Adrenal gland (tissue), 12 donors: ENCODE measurements around the gene SHE. TPM values are rescaled to one million over a fixed set of nuclear protein-coding genes. Genes with fewer than 3 reads are reported as not detected.
A peak's percentile ranks its signal among the peaks of the same experiment; 100 is the strongest.
"Not testable (repeated sequence)": the region's sequence is repeated elsewhere in the genome, so short reads cannot be mapped to it uniquely, and the experiment has no call there.

ENCODE experiments used
- DNase-seq, 7 donors: peaks; one replicate each; pipeline ENCODE4 v3.0.0-alpha.2; 2019 to 2020
- H3K27ac ChIP-seq, 5 donors: fragments of 200-600 bp; sonication (generic) in 4 of 5; 1 replicate in 3 of 5; 2 replicates in 2 of 5; pipeline versions ENCODE4 v1.5.1 to v1.8.0; 2016 to 2020; ENCODE audit warnings: mild to moderate bottlenecking in 1 of 5
- H3K27me3 ChIP-seq: fragments of 200-600 bp; 2 replicates; pipeline ENCODE4 v1.8.0; 2021
- H3K36me3 ChIP-seq, 2 donors: fragments of 200-600 bp; replicated peaks in 1 of 2; 1 replicate in 1 of 2; 2 replicates in 1 of 2; pipeline versions ENCODE4 v1.5.1 to v1.8.0; 2018 to 2022
- H3K4me1 ChIP-seq, 2 donors: fragments of 200-600 bp; replicated peaks in 1 of 2; 1 replicate in 1 of 2; 2 replicates in 1 of 2; pipeline versions ENCODE4 v1.5.1 to v1.8.0; 2018 to 2021
- H3K4me3 ChIP-seq, 4 donors: fragments of 200-600 bp; sonication (generic) in 3 of 4; one replicate each; pipeline ENCODE4 v1.5.1; 2016 to 2018
- H3K9me3 ChIP-seq, 3 donors: fragments of 200-600 bp; sonication (generic) in 1 of 3; replicated peaks in 1 of 3; 1 replicate in 2 of 3; 2 replicates in 1 of 3; pipeline versions ENCODE4 v1.5.1 to v1.8.0; 2016 to 2021
- POLR2A ChIP-seq, 2 donors: fragments of 450-650 bp; IDR thresholded peaks; one replicate each; pipeline ENCODE4 v1.6.1; 2017; ENCODE audit warnings: antibody characterized with exemption in 2 of 2, mild to moderate bottlenecking in 2 of 2, moderate library complexity in 1 of 2
- WGBS, 4 donors: extraction: QIAGEN DNeasy Blood & Tissue Kit in 2 of 4; methylation state at CpG; one replicate each; pipeline versions ENCODE4 v1.1.5 to v1.1.7; 2013 to 2017; 5-methylcytosine and 5-hydroxymethylcytosine counted together
- intact Hi-C, 2 donors: fragments of 100-400 bp; cut with DNase I; formaldehyde crosslinking; loops; one replicate each; pipeline versions ENCODE4 v1.14.1 to v1.15.0; 2022 to 2023
- polyA plus RNA-seq, 3 donors: library from polyadenylated mRNA; stranded (reverse); fragments of 200-250 nt in 2 of 3; fragments of 350-450 nt in 1 of 3; fragmentation: Illumina TruSeq in 1 of 3; extraction: RNeasy Lipid Tissue Mini Kit (QIAGEN cat#74804) in 1 of 3; gene quantifications; one replicate each; pipeline ENCODE4 v1.2.3, GENCODE V29; 2013 to 2014
- total RNA-seq, 9 donors: library from RNA; depleted of rRNA in 4 of 9; stranded (reverse); fragments of >200 nt in 4 of 9; fragments of 120-200 nt in 1 of 9; fragmentation: NEBNext Ultra II Directional in 1 of 9; extraction: Animal tissue kit (Norgen Biotek cat#: 25700) in 1 of 9; gene quantifications; one replicate each; pipeline versions ENCODE4 v1.1.0 to v1.2.4, GENCODE V29; 2013 to 2023
- TF ChIP-seq, protein P1 (sequence below), 6 experiments: fragments of 450-650 bp in 4 of 6; fragments of 200-600 bp in 2 of 6; sonication (generic) in 1 of 6; IDR thresholded peaks; 1 replicate in 5 of 6; 2 replicates in 1 of 6; pipeline versions ENCODE4 v1.5.1 to v1.8.0; 2016 to 2021; ENCODE audit warnings: antibody characterized with exemption in 6 of 6, mild to moderate bottlenecking in 2 of 6, moderate library complexity in 1 of 6
- donor health status: healthy with polysubstance abuse.
- donor health status: Bipolar disorder and iron deficiency.
- donor health status: DM: yes; HTN: yes; CAD: no.
- donor health status: DM: no; HTN: no; CAD: no.
- donor health status: DM: no; HTN: no; CAD: no.
- donor health status: DM: yes; HTN: yes; CAD: no.

Gene SHE
- total and polyA plus RNA-seq, 12 donors, result 6.4 to 30.7 (median 17.1) TPM

DNA sequence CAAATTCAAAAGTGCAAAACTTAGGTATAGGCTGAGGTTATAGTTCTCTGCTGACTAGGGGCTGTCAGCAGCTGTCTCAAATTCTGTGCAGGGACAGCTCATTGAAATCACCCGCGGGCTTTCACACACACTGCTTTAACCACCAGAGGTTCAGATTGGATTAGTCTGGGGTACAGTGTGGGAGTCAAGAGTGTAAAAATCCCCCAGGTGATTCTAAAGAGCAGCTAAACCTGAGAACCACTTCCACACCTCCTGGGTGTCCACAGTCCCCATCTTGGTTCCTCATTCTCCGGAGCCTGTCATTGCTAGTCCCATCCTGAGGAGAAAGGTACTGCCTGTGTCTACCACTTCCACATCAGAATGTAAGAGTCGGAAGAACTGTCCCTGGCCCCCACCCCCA lies 10.1 kb downstream of the SHE start:
- DNase-seq, result peak in 1 of 7 donors; percentile 2
- peaks cover 9 to 32% of the 10 kb centered on the region in 2 donors for H3K4me1 ChIP-seq
- no peak for TF ChIP-seq POLR2A (IDR thresholded peaks at IDR 0.05)
- TF ChIP-seq, protein P1, sequence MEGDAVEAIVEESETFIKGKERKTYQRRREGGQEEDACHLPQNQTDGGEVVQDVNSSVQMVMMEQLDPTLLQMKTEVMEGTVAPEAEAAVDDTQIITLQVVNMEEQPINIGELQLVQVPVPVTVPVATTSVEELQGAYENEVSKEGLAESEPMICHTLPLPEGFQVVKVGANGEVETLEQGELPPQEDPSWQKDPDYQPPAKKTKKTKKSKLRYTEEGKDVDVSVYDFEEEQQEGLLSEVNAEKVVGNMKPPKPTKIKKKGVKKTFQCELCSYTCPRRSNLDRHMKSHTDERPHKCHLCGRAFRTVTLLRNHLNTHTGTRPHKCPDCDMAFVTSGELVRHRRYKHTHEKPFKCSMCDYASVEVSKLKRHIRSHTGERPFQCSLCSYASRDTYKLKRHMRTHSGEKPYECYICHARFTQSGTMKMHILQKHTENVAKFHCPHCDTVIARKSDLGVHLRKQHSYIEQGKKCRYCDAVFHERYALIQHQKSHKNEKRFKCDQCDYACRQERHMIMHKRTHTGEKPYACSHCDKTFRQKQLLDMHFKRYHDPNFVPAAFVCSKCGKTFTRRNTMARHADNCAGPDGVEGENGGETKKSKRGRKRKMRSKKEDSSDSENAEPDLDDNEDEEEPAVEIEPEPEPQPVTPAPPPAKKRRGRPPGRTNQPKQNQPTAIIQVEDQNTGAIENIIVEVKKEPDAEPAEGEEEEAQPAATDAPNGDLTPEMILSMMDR (IDR thresholded peaks at IDR 0.05), result no peak
- peak overlapping the region in 2 of 5 donors; percentile 13 to 15 for H3K27ac ChIP-seq
- intact Hi-C loops, result loop anchor here in 1 of 2 donors (5.0 kb wide), 1 partner anchor 65 kb away; the partner anchor contains the start of gene UBE2Q1
- H3K4me3 ChIP-seq, result no peak overlapping the region
- WGBS, 4 donors, result 75 to 93% (median 83%) methylated on average over 4 of the region's 4 CpGs
- no peaks in the 10 kb centered on the region for H3K27me3 ChIP-seq
- H3K9me3 ChIP-seq, result no peaks in the 10 kb centered on the region
- H3K36me3 ChIP-seq, result peaks cover 0 to 9% of the 10 kb centered on the region in 2 donors

DNA sequence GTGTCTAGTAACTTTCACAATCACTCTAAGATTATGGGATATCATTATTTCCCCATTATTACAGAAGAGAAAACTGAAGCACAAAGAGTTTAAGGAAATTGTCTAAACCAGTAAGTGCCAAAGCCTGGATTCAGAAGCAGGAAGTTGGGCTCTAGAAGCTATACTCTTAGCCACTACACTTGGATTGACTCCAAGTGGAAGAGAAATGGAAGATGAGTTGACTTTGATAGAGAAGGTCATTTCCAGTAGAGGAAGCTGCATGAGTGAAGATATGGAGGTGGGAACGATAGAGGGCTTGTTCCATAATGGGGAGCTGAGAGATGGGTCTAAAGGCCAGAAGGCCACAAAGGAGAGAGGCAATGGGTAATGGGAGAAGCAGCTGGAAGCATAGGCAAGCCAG lies 11.9 kb downstream of the SHE start:
- no peaks in the 10 kb centered on the region for H3K9me3 ChIP-seq
- H3K36me3 ChIP-seq, result peaks cover 0 to 19% of the 10 kb centered on the region in 2 donors
- no peak overlapping the region for H3K27ac ChIP-seq
- DNase-seq, result peak in 1 of 7 donors; percentile 12
- no peaks in the 10 kb centered on the region for H3K27me3 ChIP-seq
- intact Hi-C loops, result loop anchor here in 1 of 2 donors (5.0 kb wide), 1 partner anchor 67 kb away; the partner anchor contains the start of gene UBE2Q1
- H3K4me3 ChIP-seq, result no peak overlapping the region
- TF ChIP-seq, protein P1 (IDR thresholded peaks at IDR 0.05), result no peak
- no peak for TF ChIP-seq POLR2A (IDR thresholded peaks at IDR 0.05)
- WGBS, 4 donors, result 44 to 70% (median 54%) methylated on average over 1 of the region's 1 CpG
- H3K4me1 ChIP-seq, result peaks cover 0 to 27% of the 10 kb centered on the region in 2 donors

DNA sequence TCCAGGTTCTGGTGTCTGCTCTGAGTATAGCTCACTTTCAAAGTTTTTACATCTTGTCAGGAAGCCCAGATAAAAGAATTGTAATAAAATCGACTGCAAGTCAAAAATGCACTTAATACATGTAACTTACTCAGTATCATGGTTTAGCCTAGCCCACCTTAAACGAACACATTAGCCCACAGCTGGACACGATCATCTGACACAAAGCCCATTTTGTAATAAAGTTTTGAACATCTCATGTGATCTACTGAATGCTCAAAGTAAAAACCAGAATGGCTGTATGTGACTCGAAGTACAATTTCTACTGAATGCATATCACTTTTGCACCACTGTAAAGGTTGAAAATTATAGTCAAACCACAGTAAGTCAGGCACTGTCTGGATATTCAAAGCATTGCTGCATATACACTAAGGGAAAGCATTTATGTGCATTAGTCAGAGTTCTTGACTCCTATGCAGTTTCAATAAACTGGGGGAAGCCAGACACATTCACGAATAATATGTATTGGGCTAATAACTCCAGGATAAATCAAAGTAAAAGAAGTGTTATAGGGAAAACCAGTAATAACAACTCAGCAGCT lies 12.4 kb downstream of the SHE start:
- Histone ChIP-seq H3K27ac (no peak overlapping the region), H3K4me3 (no peak overlapping the region), H3K9me3 (no peaks in the 10 kb centered on the region), H3K4me1 (peaks cover 0 to 22% of the 10 kb centered on the region in 2 donors), H3K36me3 (peaks cover 0 to 19% of the 10 kb centered on the region in 2 donors), H3K27me3 (no peaks in the 10 kb centered on the region)
- intact Hi-C loops, result loop anchor here in 1 of 2 donors (5.0 kb wide), 2 partner anchors 58 to 68 kb away; partner anchors contain the start of gene UBE2Q1
- WGBS, 4 donors, result 68 to 75% (median 73%) methylated on average over 5 of the region's 5 CpGs
- DNase-seq, result no peak
- TF ChIP-seq, protein P1 (IDR thresholded peaks at IDR 0.05), result no peak
- TF ChIP-seq POLR2A (IDR thresholded peaks at IDR 0.05), result no peak

DNA sequence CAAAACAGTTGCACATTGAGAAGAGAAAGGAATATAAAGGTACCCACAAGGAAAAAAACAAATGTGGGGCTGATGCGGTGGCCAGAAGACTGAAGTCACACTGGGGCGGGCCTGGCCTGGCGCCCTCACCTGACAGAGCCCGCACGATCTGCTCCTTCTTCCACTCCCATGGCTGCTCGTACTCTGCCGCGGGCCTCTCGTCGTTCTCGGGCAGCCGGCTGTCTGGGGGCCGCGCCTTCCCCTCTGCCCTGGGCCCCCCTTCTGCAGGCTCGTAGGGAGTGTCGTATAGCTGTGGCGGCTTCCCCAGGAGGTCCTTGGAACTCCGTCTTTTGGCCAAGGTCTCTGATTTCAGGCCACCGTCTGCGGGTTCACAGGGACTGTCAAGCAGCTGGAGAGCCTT lies 13.3 kb downstream of the SHE start:
- peaks cover 0 to 19% of the 10 kb centered on the region in 2 donors for H3K36me3 ChIP-seq
- intact Hi-C loops, result loop anchor here in 1 of 2 donors (5.0 kb wide), 1 partner anchor 58 kb away; no protein-coding TSS in a partner anchor

DNA sequence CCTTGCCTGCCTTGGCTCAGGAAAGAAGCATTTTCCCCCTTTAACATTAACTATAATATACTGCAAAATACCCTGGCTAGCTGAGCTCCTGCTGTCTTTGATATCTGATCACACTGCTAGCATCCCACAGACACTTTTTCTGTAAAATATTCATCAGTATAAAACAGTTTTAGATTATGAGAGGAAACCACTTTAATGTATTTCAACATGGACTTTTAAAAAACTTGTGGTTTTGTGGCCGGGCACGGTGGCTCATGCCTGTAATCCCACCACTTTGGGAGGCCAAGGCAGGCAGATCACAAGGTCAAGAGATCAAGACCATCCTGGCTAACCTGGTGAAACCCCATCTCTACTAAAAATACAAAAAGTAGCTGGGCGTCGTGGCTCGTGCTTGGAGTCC lies 15.5 kb downstream of the SHE start:
- WGBS, 4 donors, result 62 to 75% (median 69%) methylated on average over 5 of the region's 5 CpGs
- not testable (repeated sequence) for H3K4me3 ChIP-seq, H3K27ac ChIP-seq, H3K9me3 ChIP-seq, DNase-seq, H3K27me3 ChIP-seq
- Histone ChIP-seq H3K36me3 (peaks cover 0 to 19% of the 10 kb centered on the region in 2 donors), H3K4me1 (peaks cover 0 to 14% of the 10 kb centered on the region in 2 donors)
- intact Hi-C loops, result loop anchor here in 1 of 2 donors (5.0 kb wide), 1 partner anchor 61 kb away; no protein-coding TSS in a partner anchor

More for the DNA sequence above, 13.3 kb downstream of the SHE start:
- 75 to 87% (median 79%) methylated on average over 8 to 20 of the region's 20 CpGs for WGBS, 4 donors
- peaks cover 0 to 20% of the 10 kb centered on the region in 2 donors for H3K4me1 ChIP-seq
- H3K9me3 ChIP-seq, result no peaks in the 10 kb centered on the region
- no peak overlapping the region for H3K4me3 ChIP-seq
- no peaks in the 10 kb centered on the region for H3K27me3 ChIP-seq
- no peak for TF ChIP-seq POLR2A (IDR thresholded peaks at IDR 0.05)
- TF ChIP-seq, protein P1 (IDR thresholded peaks at IDR 0.05), result no peak
- no peak overlapping the region for H3K27ac ChIP-seq
- DNase-seq, result no peak
